Skeletal muscle cell (primary cell): ENCODE results near the gene PRDM7.
"Not testable (repeated sequence)": the region's sequence is repeated elsewhere in the genome, so short reads cannot be mapped to it uniquely, and the experiment has no call there.

Experiments used
- DNase-seq: peaks from one replicate; pipeline ENCODE4 v3.0.0-alpha.2; 2010; ENCODE audit warnings: low read depth
- H3K4me3 ChIP-seq: 2 replicates; pipeline ENCODE4 v1.5.1; 2011; ENCODE audit warnings: low read depth, mild to moderate bottlenecking, control low read depth, low read length, moderate library complexity

Gene PRDM7

DNA sequence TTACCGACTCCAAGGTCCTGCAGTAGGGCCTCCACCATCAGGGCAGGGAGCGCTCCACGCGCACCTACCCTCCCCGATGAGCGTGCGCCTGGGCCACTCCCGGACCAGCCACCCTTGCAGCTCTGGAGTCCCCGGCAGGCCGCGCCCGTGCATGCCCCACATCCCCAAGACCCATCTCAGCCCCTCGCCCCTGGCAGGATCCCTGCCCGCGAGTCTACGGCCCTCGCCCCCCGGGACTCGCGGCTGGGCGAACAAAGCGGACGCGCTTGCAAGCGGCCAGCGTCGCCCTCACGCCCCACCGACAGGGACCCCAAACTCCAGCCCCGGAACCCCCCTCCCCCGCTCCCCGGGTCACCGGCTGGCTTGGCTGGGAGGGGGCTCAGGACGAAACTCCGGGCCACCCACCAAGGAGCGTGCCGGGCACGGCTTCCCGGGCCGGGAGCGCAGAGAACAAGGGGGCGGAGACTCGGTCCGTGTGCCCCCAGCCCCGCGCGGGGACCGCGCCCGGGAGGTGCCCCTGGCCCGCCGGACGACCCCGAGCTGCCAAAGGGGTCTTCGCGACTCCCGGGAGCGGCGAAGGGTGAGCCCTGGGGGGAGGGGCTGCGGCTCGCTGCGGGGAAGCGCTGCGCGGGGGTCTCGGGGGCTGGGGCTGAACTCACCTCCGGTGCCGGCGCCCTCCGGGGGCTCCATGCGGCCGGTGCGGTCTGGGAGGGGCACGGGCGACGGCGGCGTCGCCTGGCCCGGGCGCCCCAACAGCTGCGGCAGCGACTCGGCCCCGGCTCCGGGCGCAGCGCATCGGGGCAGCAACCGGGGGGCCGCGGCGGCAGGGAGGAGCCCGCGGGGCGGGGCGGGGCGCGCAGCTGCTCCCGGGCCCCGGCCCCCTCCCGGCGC, 58.2 kb downstream of the PRDM7 start, which contains the start of gene DBNDD1:
Gene DBNDD1 (minus strand): TSS at position 805 of the 891 bp plus-strand sequence. CDS start 115 bp downstream, at position 690.
- H3K4me3 ChIP-seq, result peak within 1 kb of the TSS; percentile 58
- DNase-seq, result no peak

DNA sequence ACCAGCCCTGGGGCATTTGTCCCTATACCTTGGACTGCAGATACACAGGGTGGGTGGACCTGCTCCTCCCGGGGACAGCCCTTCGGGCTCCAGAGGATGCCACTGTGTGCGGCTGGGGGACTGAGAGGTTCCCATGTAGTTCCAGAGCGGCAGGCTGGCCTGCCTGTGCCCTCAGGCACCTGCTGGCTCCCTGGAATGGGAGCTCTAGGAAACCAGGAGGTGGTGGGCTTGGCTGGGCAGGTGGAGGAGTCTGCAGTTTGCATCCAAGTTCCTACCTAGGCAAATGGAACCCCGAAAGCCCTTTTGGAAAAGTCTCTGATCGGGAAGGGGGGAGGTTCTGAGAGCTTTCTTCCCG, 58.9 kb downstream of the PRDM7 start:
- peak overlapping the region; percentile 58 for H3K4me3 ChIP-seq
- DNase-seq, result no peak

DNA sequence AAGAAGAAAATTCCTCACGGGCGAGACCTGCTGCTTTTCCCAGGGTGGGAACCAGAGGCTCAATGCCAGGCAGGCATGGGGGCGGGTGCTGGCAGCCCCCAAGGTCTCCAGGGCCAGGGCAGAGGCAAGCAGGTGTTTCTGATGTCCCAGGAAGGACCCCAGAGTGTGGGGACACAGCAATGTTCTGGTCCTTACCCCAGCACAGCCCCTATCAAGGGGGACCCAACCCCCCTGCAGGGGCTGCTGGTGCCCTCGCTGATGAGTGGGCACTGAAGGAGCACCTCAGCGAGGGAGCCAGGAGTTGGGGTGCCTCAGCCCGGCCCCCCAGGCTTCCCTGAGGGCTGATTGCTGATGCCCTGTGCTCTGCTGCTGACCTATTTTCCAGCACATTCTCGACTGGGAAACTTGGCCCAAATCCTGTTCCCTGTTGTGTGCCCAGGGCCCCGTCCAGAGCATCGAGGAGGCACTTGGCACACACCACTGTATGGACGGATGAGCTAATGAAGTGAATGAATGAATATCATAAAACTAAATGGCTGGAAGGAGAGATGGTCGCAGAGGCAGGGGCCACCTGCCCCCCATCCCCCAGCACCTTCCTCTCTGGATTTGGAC, 60.7 kb downstream of the PRDM7 start:
- DNase-seq, result no peak
- no peak overlapping the region for H3K4me3 ChIP-seq

DNA sequence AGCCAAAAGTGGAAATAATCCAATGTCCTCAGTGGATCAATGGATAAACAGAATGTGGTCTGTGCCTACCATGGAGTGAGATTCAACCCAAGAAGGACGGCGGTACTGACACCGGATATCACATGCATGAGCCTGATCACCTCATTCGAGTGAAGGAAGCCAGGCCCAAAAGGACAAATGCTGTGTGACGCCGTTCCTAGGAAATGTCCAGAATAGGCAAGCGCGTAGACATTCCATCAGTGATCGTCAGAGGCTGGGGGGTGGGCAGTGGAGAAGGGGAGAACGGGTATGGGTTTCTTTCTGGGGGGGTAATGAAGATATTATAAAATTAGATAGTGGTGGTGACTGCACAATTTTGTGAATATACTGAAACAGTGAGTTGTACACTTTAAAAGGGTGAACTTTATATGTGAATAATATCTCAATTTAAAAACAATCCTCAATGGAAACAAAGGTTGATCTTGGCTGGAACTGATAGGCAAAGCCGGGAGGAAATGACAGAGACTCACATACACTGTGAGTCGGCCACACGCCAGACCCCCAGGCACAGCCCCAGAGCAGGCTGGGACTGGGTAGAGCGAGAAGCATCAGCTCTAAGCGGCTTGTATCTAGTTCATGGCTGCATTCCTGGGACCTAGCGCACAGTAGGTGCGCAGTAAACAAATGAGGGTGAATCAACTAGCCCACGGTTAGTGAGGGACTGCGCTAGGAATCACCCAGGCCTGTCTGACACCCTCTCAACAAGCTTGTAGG, 61.4 kb downstream of the PRDM7 start:
- no peak for DNase-seq
- no peak overlapping the region for H3K4me3 ChIP-seq

DNA sequence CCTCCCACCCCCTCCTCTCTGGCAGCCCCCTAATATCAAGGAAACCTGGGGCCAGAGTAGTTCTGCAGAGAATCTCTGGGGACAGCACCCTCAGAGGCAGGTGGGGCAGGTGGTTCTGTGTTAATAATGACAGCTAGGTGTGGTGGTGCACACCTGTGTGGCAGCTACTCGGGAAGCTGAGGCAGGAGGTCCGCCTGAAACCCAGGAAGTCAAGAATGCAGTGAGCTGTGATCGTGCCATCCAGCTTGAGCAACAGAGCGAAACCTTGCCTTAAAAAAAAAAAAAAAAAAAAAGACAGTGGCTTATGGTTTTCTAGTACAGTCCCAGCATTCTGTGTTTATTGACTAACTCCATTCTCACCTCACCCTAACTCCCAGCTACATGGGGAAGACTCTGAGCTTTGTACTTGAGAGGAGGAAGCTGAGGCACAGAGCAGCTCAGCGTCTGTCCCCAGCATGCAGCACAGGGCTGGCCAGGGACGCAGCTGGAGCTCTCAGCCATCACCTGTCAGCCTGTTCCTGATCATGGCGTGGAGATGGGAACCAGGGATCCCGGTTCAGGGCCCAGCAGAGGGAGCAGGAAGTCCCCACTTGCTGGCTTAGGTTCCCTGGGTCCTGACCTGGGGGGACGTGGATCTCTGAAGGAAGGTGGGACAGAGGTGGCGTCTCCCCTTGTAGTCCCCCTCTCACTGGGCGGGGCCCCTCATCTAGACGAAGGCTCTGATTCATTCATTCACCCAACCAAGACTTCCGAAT, 64.0 kb downstream of the PRDM7 start:
- H3K4me3 ChIP-seq, result no peak overlapping the region
- DNase-seq, result no peak

DNA sequence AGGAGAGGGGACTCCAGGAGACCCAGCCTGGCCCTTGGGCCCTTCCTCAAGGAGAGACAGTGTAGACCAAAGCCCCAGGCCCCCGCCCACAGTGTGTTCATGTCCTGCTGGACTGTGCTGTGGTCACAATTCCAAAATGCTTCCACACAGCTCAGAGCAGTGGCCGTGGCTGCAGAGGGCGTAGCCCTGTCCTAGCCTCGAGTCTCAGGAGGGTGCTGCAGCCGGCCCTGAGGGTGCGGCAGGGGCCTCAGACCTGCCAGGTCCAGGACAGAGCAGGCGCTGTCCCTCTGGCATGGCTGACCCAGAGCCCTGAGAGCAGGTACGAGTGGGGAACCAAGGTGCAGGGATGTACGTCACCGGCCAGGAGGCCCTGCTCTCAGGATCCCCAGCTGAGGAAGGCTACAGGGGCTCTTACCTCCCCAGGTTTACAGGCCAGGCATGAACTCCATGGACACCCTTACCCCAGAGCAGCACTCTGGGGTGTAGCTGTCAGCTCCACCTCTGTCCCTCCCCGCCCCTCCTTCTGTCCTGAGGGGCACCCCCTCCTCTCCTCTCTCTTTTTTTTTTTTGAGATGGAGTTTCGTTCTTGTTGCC, 65.1 kb downstream of the PRDM7 start:
- DNase-seq, result no peak
- H3K4me3 ChIP-seq, result no peak overlapping the region

DNA sequence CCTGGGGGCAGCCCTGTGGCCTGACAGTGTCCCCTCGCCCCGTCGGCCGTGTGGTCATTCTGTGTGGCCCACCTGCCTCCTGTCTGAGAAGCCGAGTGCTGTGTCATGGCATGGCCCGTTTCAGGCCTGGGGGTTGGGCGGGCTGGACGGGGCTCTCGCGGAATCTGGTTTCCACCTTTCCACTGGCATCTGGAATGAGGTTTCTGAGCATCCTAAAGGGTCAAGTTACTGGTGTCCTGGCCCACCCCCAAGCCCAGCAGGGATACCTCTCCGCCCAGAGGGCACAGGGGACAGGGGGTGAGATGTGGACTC, 65.7 kb downstream of the PRDM7 start:
- no peak overlapping the region for H3K4me3 ChIP-seq
- DNase-seq, result no peak

DNA sequence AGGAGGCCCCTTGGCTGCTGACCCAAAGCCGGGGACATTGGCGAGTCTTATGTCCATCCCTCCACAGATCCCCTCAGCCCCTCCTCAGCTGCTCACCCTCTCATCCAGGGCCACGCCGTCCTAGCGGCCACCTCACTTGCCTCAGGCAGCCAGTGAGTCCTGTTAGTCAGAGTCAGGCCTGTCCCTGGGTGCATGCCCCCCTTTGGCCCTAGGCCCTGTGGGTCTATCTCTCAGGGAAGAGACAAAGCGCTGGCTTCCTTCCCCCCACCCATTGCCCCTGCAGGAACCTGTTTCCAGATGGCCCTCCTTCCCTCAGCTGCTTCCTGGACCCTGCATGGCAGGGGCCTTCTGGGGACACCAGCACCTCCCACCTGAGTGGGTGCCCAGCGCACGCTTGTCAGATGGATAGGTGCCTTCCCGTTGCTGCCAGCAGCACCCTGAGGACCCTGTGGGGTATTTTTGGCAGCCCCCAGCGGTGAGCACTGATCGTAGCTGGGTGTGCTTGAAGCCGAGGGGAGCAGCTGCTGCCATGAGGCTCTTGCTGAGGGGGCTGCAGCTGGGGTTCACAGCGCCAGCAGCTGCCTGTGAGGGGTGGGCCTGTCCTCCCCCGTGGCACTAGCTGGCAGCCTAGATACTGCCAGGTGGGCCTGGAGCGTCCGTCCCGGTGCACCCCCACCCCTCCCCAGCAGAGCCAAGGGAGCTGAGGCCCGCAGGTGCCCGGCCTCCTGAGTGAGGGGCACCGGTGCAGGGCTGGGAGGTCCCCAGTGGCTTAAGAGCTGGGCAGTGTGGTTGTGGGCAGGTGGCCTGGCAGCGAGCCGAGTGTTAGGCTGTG, 66.2 kb downstream of the PRDM7 start:
- H3K4me3 ChIP-seq, result no peak overlapping the region
- no peak for DNase-seq

DNA sequence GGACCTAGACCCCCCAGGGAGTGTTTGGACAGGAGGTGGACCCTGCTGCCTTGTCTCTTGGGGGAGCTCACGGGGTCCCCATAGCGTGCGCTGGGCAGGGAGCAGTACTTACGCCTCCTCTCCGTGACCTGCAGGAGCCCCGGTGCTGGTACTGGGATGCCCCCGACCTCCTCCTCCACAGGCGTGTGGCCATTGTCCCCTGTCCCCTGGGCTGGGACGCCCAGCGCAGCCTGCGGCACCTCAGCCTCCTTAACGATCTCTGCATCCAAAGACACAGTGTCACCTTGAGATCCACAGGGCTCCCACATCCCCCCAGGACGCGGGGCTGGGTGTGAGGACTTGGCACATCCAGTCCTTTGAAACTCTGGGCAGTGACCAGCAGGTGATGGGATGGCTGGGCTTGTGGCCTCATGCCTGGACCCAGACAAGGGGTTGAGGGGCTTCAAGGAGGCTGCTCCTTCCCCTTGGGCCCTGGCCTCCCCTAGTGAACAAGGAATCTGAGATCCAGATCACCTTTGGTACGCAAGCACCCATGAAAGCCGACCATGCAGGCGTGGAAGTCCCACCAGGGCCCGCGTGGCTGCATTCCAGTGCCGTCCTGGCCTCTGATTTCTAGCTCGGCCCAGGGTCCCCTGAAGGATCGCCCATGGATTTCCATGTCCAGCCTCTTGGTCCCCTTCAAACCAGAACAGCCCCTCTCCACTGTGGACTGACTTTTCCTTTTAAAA, 67.8 kb downstream of the PRDM7 start:
- no peak overlapping the region for H3K4me3 ChIP-seq
- no peak for DNase-seq

DNA sequence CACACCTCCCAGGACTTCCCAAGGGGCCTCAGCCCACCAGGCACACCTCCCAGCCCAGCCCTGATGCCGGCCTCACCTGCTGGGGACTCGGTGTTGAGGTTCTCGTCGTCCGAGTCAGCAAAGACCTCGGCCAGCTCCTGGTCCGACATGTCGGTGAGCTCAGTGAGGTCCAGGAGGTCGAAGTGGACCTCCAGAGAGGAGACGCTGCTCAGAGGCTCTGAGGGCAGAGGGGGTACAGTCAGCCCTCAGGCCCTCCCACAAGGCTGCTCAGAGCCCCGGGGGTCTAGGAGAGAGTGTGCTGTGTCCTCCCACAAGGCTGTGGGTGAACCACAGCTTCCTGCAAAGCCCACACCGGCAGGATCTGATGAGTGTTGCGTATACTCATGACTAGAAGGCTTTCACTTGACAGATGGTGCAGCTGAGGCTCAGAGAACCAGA, 68.4 kb downstream of the PRDM7 start:
- DNase-seq, result no peak
- H3K4me3 ChIP-seq, result no peak overlapping the region

DNA sequence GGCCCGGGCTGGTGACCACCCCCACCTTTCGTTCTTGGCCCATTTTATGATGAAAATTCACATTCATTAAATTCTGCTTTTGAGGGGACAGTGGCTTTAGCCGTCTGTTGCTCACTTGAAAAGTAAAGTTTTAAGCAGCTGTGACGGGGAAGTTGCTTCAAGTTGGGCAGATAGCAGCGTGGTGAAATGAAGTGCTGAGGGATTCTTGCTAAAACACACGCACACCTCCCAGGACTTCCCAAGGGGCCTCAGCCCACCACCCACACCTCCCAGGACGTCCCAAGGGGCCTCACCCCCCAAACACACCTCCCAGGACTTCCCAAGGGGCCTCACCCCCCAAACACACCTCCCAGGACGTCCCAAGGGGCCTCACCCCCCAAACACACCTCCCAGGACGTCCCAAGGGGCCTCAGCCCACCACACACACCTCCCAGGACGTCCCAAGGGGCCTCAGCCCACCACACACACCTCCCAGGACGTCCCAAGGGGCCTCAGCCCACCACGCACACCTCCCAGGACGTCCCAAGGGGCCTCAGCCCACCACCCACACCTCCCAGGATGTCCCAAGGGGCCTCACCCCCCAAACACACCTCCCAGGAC, 69.4 kb downstream of the PRDM7 start:
- H3K4me3 ChIP-seq, DNase-seq: not testable (repeated sequence)

DNA sequence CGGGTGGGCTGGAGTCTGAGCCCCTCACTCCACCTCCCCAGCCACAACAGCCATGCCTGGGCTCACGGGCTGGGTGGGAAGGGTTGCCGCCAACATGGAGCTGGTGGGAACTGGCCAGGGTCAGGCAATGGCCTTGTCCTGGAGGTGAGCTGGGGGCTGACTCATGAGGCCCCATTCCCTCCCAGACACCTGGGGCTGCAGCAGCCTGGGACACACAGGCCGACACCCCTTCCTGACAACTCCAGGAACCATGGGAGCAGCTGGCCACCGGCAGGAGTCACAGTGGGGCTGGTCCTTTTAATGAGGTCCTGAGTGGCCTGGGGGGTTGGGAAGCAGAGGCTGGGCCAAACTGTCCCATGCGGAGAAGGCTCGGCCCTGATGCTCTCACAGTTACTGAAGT, 70.1 kb downstream of the PRDM7 start:
- no peak for DNase-seq
- H3K4me3 ChIP-seq, result no peak overlapping the region
